ENCODE results near the gene PCSK5. TPM values are rescaled to one million over a fixed set of nuclear protein-coding genes. Genes with fewer than 3 reads are reported as not detected.

PCSK5 gene
- total and polyA plus RNA-seq, 12 donors = 2.2 to 31.8 (median 8.4) TPM

- no peak for DNase-seq
- peaks cover 0 to 2% of the 10 kb centered on the region in 2 donors for H3K36me3 ChIP-seq (replicated peaks in 1 of 2)
- H3K4me3 ChIP-seq = no peak overlapping the region
- H3K27ac ChIP-seq = no peak overlapping the region
- no peaks in the 10 kb centered on the region for H3K9me3 ChIP-seq (replicated peaks in 1 of 3)
- intact Hi-C loops (cut with DNase I) = no loop called here
- no peak for TF ChIP-seq POLR2A (IDR thresholded peaks at IDR 0.05)
- TF ChIP-seq, protein P1, sequence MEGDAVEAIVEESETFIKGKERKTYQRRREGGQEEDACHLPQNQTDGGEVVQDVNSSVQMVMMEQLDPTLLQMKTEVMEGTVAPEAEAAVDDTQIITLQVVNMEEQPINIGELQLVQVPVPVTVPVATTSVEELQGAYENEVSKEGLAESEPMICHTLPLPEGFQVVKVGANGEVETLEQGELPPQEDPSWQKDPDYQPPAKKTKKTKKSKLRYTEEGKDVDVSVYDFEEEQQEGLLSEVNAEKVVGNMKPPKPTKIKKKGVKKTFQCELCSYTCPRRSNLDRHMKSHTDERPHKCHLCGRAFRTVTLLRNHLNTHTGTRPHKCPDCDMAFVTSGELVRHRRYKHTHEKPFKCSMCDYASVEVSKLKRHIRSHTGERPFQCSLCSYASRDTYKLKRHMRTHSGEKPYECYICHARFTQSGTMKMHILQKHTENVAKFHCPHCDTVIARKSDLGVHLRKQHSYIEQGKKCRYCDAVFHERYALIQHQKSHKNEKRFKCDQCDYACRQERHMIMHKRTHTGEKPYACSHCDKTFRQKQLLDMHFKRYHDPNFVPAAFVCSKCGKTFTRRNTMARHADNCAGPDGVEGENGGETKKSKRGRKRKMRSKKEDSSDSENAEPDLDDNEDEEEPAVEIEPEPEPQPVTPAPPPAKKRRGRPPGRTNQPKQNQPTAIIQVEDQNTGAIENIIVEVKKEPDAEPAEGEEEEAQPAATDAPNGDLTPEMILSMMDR (IDR thresholded peaks at IDR 0.05) = no peak
- H3K27me3 ChIP-seq = no peaks in the 10 kb centered on the region
- no peaks in the 10 kb centered on the region for H3K4me1 ChIP-seq (replicated peaks in 1 of 2)
- 81 to 93% (median 83%) methylated on average over 4 to 5 of the region's 5 CpGs for WGBS, 4 donors
These were observed 290.7 kb downstream of the PCSK5 start for GRCh38 chr9:76181020-76181641.

- no peaks in the 10 kb centered on the region for H3K4me1 ChIP-seq (replicated peaks in 1 of 2)
- intact Hi-C loops (cut with DNase I) = no loop called here
- DNase-seq = no peak
- peaks cover 0 to 2% of the 10 kb centered on the region in 2 donors for H3K36me3 ChIP-seq (replicated peaks in 1 of 2)
- no peak overlapping the region for H3K27ac ChIP-seq
- no peak overlapping the region for H3K4me3 ChIP-seq
- TF ChIP-seq POLR2A (IDR thresholded peaks at IDR 0.05) = no peak
- TF ChIP-seq, protein P1 (IDR thresholded peaks at IDR 0.05) = no peak
- no peaks in the 10 kb centered on the region for H3K27me3 ChIP-seq
- WGBS, 4 donors = 94 to 98% (median 96%) methylated on average over 5 of the region's 5 CpGs
- no peaks in the 10 kb centered on the region for H3K9me3 ChIP-seq (replicated peaks in 1 of 3)
These were observed 291.3 kb downstream of the PCSK5 start for GRCh38 chr9:76181781-76182180.

DNA sequence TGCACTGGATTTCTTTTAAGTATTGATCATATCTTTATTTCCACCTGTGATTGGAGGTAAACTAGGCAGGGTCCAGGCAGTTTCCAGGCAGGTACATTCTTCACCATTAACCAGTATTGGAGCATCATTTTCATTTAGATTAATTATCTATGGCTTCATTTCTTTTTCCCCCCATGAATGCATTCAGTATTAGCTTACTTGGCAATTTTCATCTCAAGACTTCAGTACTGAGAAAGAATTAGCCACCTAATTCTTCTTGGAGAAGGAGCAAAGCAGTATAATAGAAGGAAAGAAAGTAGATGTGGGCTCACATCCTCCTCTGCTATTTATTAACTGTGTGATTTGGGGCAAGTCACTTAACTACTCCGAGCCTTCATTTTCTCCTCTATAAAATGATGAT is 295.0 kb downstream of the PCSK5 start:
- Histone ChIP-seq H3K36me3 (replicated peaks in 1 of 2) (no peaks in the 10 kb centered on the region), H3K27me3 (no peaks in the 10 kb centered on the region), H3K27ac (no peak overlapping the region), H3K9me3 (replicated peaks in 1 of 3) (no peaks in the 10 kb centered on the region), H3K4me1 (replicated peaks in 1 of 2) (no peaks in the 10 kb centered on the region), H3K4me3 (no peak overlapping the region)
- no peak for TF ChIP-seq POLR2A (IDR thresholded peaks at IDR 0.05)
- TF ChIP-seq, protein P1 (IDR thresholded peaks at IDR 0.05) = no peak
- no peak for DNase-seq
- intact Hi-C loops (cut with DNase I) = no loop called here
- 96 to 100% (median 98%) methylated on average over 1 of the region's 1 CpG for WGBS, 4 donors

DNA sequence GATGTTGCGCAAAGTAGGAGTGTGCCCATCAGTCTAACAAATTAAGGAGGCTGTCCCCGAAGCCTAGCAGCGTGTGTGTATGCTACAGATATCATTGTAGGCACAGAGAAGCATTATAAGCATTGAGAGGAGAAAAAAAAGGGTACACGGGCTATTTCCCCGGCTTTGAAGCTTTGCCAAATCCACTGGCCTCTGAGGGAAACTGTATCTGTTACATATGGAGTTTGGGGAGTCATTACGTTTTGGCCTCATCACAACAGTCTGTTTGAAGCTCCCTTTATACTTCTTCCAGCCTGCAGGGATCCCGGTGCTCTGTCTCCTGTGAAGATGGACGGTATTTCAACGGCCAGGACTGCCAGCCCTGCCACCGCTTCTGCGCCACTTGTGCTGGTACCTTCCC is 297.8 kb downstream of the PCSK5 start:
- no peak for DNase-seq
- no peak overlapping the region for H3K4me3 ChIP-seq
- H3K9me3 ChIP-seq (replicated peaks in 1 of 3) = no peaks in the 10 kb centered on the region
- TF ChIP-seq POLR2A (IDR thresholded peaks at IDR 0.05) = no peak
- TF ChIP-seq, protein P1 (IDR thresholded peaks at IDR 0.05) = no peak
- H3K4me1 ChIP-seq (replicated peaks in 1 of 2) = no peaks in the 10 kb centered on the region
- no peaks in the 10 kb centered on the region for H3K27me3 ChIP-seq
- WGBS, 4 donors = 92 to 97% (median 95%) methylated on average over 11 of the region's 11 CpGs
- no peaks in the 10 kb centered on the region for H3K36me3 ChIP-seq (replicated peaks in 1 of 2)
- no peak overlapping the region for H3K27ac ChIP-seq
- intact Hi-C loops (cut with DNase I) = no loop called here

Data from adrenal gland (tissue), 12 donors.